Sciatic nerve (tissue), 2 donors: Measurements from ENCODE around the gene IL4I1. TPM values are rescaled to one million over a fixed set of nuclear protein-coding genes. Genes with fewer than 3 reads are reported as not detected.

Experiments used
- ATAC-seq: fragments of 200-7000 bp; cut with Tn5 transposase; one replicate; pipeline ENCODE4 v1.9.1; 2020; ENCODE audit warnings: mild to moderate bottlenecking, moderate library complexity
- DNase-seq: peaks from one replicate; pipeline ENCODE4 v3.0.0-alpha.2; 2020; ENCODE audit warnings: low spot score
- intact Hi-C: fragments of 100-400 bp; cut with DNase I; formaldehyde crosslinking; loops from one replicate; pipeline ENCODE4 v1.14.2; 2022
- total RNA-seq: library from RNA; stranded (reverse); fragmentation: NEBNext Ultra II Directional; extraction: Animal tissue kit (Norgen Biotek cat#: 25700); gene quantifications from one replicate; pipeline ENCODE4 v1.2.1, GENCODE V29; 2021
- donor health status: DM: no; HTN: no; CAD: no.
- donor health status: DM: no; HTN: no; CAD: no.

Gene IL4I1
- total RNA-seq, 1 donor from 2014 or later = 4.6 TPM

GRCh38 chr19:49871349-49871985, 25.2 kb downstream of the IL4I1 start:
- DNase-seq (no peak), ATAC-seq (no peak)
- intact Hi-C loops = no loop called here

GRCh38 chr19:49870309-49870901, 26.3 kb downstream of the IL4I1 start:
- no peak for DNase-seq
- intact Hi-C loops = no loop called here

GRCh38 chr19:49869484-49870308, 27.0 kb downstream of the IL4I1 start:
- ATAC-seq (peak; percentile 85), DNase-seq (peak; percentile 98)
- intact Hi-C loops = no loop called here

More at GRCh38 chr19:49870309-49870901, 26.3 kb downstream of the IL4I1 start:
- no peak for ATAC-seq

GRCh38 chr19:49869009-49869483, 27.6 kb downstream of the IL4I1 start:
- intact Hi-C loops = no loop called here
- peak; percentile 7 for ATAC-seq
- DNase-seq = peak; percentile 97

GRCh38 chr19:49866933-49867782, 29.5 kb downstream of the IL4I1 start, which contains the start of gene PNKP:
PNKP (minus strand) TSS chr19:49867576; CDS start chr19:49867204, 372 bp downstream.
- peak; percentile 95 for DNase-seq
- ATAC-seq = peak; percentile 75
- intact Hi-C loops = no loop called here

GRCh38 chr19:49864890-49865289, 31.8 kb downstream of the IL4I1 start:
- no peak for ATAC-seq
- DNase-seq = no peak
- intact Hi-C loops = loop anchor here (5.0 kb wide), 1 partner anchor 1673 kb away; no protein-coding TSS in a partner anchor

- intact Hi-C loops = loop anchor here (5.0 kb wide), 1 partner anchor 1672 kb away; no protein-coding TSS in a partner anchor
- no peak for ATAC-seq
- DNase-seq = peak; percentile 60
Observed at GRCh38 chr19:49863935-49864320, 32.8 kb downstream of the IL4I1 start.

- no peak for ATAC-seq
- DNase-seq = no peak
- intact Hi-C loops = loop anchor here (5.0 kb wide), 1 partner anchor 1671 kb away; no protein-coding TSS in a partner anchor
Observed at GRCh38 chr19:49863254-49863934, 33.3 kb downstream of the IL4I1 start.

- intact Hi-C loops = loop anchor here (5.0 kb wide), 1 partner anchor 1670 kb away; no protein-coding TSS in a partner anchor
- ATAC-seq = no peak
Observed at GRCh38 chr19:49862391-49863253, 34.1 kb downstream of the IL4I1 start.

GRCh38 chr19:49861541-49862378, 34.9 kb downstream of the IL4I1 start:
- DNase-seq = no peak
- intact Hi-C loops = loop anchor here (5.0 kb wide), 1 partner anchor 1669 kb away; no protein-coding TSS in a partner anchor
- ATAC-seq = no peak

More at GRCh38 chr19:49862391-49863253, 34.1 kb downstream of the IL4I1 start:
- DNase-seq = no peak

- peak; percentile 74 for DNase-seq
- intact Hi-C loops = loop anchor here (5.0 kb wide), 1 partner anchor 1669 kb away; no protein-coding TSS in a partner anchor
- peak; percentile 56 for ATAC-seq
Observed at GRCh38 chr19:49861107-49861506, 35.6 kb downstream of the IL4I1 start.

- DNase-seq = no peak
Observed at GRCh38 chr19:49860336-49861102, 36.2 kb downstream of the IL4I1 start.

GRCh38 chr19:49859682-49860335, 36.9 kb downstream of the IL4I1 start:
- intact Hi-C loops = loop anchor here (5.0 kb wide), 2 partner anchors 1582 to 1668 kb away; no protein-coding TSS in a partner anchor
- ATAC-seq (no peak), DNase-seq (no peak)

More at GRCh38 chr19:49860336-49861102, 36.2 kb downstream of the IL4I1 start:
- no peak for ATAC-seq
- intact Hi-C loops = loop anchor here (5.0 kb wide), 1 partner anchor 1668 kb away; no protein-coding TSS in a partner anchor
